Panc1 (cell line): ENCODE results near the gene WDR77. TPM values are rescaled to one million over a fixed set of nuclear protein-coding genes. Genes with fewer than 3 reads are reported as not detected.

Experiments
- ATAC-seq: fragments of 200-7000 bp; cut with Tn5 transposase; 2 replicates; pipeline ENCODE4 v1.9.1; 2020; ENCODE audit warnings: mild to moderate bottlenecking, moderate library complexity
- BruUV-seq: library from RNA; stranded (reverse); fragments of 400-500 nt; replicated peaks from 2 replicates; lab custom pipeline; 2021; lab: Mats Ljungman, UMichigan
- CTCF ChIA-PET: fragments of 300-600 bp; sonication (Branson Sonifier 250); formaldehyde crosslinking; loops from one replicate; lab custom pipeline; 2022; ENCODE audit warnings: antibody characterized with exemption; lab: Charles Lee
- POLR2A ChIA-PET: fragments of 300-600 bp; sonication (Branson Sonifier 250); formaldehyde crosslinking; loops from one replicate; lab custom pipeline; 2022; ENCODE audit warnings: antibody characterized with exemption; lab: Charles Lee
- DNase-seq: peaks from one replicate; pipeline ENCODE4 v3.0.0-alpha.2; 2010; ENCODE audit warnings: low read depth, low spot score
- H3K27ac ChIP-seq: 2 replicates; pipeline ENCODE4 v1.5.1; 2011; ENCODE audit warnings: mild to moderate bottlenecking, low read length, inconsistent platforms
- H3K27me3 ChIP-seq: fragments of 200-500 bp; sonication (Bioruptor generic); 2 replicates; pipeline ENCODE4 v1.6.0; 2014; ENCODE audit warnings: low read length, inconsistent platforms; ENCODE audit not compliant: control insufficient read depth, insufficient read depth
- H3K36me3 ChIP-seq: fragments of 200-500 bp; sonication (Bioruptor generic); 2 replicates; pipeline ENCODE4 v1.5.1; 2014; ENCODE audit warnings: inconsistent platforms, mild to moderate bottlenecking, low read length, moderate library complexity; ENCODE audit not compliant: control insufficient read depth, insufficient read depth
- H3K4me1 ChIP-seq: 2 replicates; pipeline ENCODE4 v1.5.1; 2011; ENCODE audit warnings: inconsistent platforms, mild to moderate bottlenecking, low read length, moderate library complexity; ENCODE audit not compliant: control insufficient read depth, insufficient read depth
- H3K4me3 ChIP-seq, 2 experiments: 2 replicates each; pipeline ENCODE4 v1.5.1; 2011 to 2012; ENCODE audit warnings: low read depth in 2 of 2, low read length in 2 of 2, mild to moderate bottlenecking in 2 of 2, inconsistent platforms in 1 of 2, moderate library complexity in 1 of 2
- H3K9me3 ChIP-seq: fragments of 200-500 bp; sonication (Bioruptor generic); 2 replicates; pipeline ENCODE4 v1.5.1; 2014; ENCODE audit warnings: low read depth, mild to moderate bottlenecking, inconsistent platforms, low read length, moderate library complexity; ENCODE audit not compliant: control insufficient read depth, insufficient read depth
- CTCF ChIP-seq: fragments of 450-650 bp; IDR thresholded peaks from 2 replicates; pipeline ENCODE4 v1.5.1; 2017; ENCODE audit warnings: mild to moderate bottlenecking
- POLR2AphosphoS5 ChIP-seq: IDR thresholded peaks from 2 replicates; pipeline ENCODE4 v1.6.1; 2012; ENCODE audit warnings: mild to moderate bottlenecking, low read depth, low read length, moderate library complexity
- REST ChIP-seq, 2 experiments: IDR thresholded peaks; 2 replicates each; pipeline ENCODE4 v1.6.1; 2011 to 2012; ENCODE audit warnings: low read depth in 2 of 2, control low read depth in 1 of 2, low read length in 1 of 2, mild to moderate bottlenecking in 1 of 2, moderate library complexity in 1 of 2; ENCODE audit not compliant: insufficient read depth in 1 of 2
- SIN3A ChIP-seq: IDR thresholded peaks from 2 replicates; pipeline ENCODE4 v1.6.1; 2012; ENCODE audit warnings: low read depth, mild to moderate bottlenecking, low read length, moderate library complexity, borderline replicate concordance; ENCODE audit not compliant: insufficient read depth
- TCF7L2 ChIP-seq: IDR thresholded peaks from 2 replicates; pipeline ENCODE4 v1.6.1; 2011; ENCODE audit warnings: mild to moderate bottlenecking, low read depth, low read length, inconsistent platforms
- in situ Hi-C: cut with HindIII; loops from 2 replicates; pipeline ENCODE4 v1.10.0; 2016; ENCODE audit warnings: low sequenced_read_pairs, low pct_unique_long_range_greater_than_20kb
- intact Hi-C: fragments of 100-400 bp; cut with micrococcal nuclease; formaldehyde crosslinking; loops from one replicate; pipeline ENCODE4 v1.10.0; 2022; ENCODE audit not compliant: unreplicated experiment
- total RNA-seq: library from RNA; stranded (reverse); gene quantifications from one replicate; pipeline ENCODE4 v1.2.1, GENCODE V29; 2021; ENCODE audit not compliant: unreplicated experiment

WDR77 gene
- total RNA-seq, 1 experiment from 2014 or later, result 49.9 TPM

- H3K36me3 ChIP-seq, result no peaks in the 10 kb centered on the region
Observed at GRCh38 chr1:111469539-111469938, 20.5 kb upstream of the WDR77 start.

GRCh38 chr1:111468717-111469100, 19.7 kb upstream of the WDR77 start:
- DNase-seq (no peak), ATAC-seq (no peak)
- Histone ChIP-seq H3K27ac (no peak overlapping the region), H3K36me3 (no peaks in the 10 kb centered on the region), H3K4me1 (no peaks in the 10 kb centered on the region), H3K4me3 (no peak overlapping the region), H3K9me3 (no peaks in the 10 kb centered on the region), H3K27me3 (no peaks in the 10 kb centered on the region)
- no peak for TF ChIP-seq POLR2AphosphoS5
- no peak for TF ChIP-seq CTCF
- TF ChIP-seq TCF7L2, result no peak
- no peak for TF ChIP-seq SIN3A
- no peak for TF ChIP-seq REST (IDR thresholded peaks at IDR 0.05; ENCODE audit: insufficient read depth in 1 of 2, low read depth in 2 of 2, low read length in 1 of 2)
- in situ Hi-C loops (no loop called here), intact Hi-C loops (no loop called here)
- ChIA-PET CTCF (no interaction called here), POLR2A (no interaction called here)
- BruUV-seq, result no TSS peak

More at GRCh38 chr1:111469539-111469938, 20.5 kb upstream of the WDR77 start:
- POLR2A ChIA-PET, result no interaction called here
- BruUV-seq, result no TSS peak
- no peak for DNase-seq
- intact Hi-C loops (no loop called here), in situ Hi-C loops (no loop called here)
- Histone ChIP-seq H3K4me1 (no peaks in the 10 kb centered on the region), H3K4me3 (no peak overlapping the region), H3K27me3 (no peaks in the 10 kb centered on the region), H3K9me3 (no peaks in the 10 kb centered on the region), H3K27ac (no peak overlapping the region)
- ATAC-seq, result no peak
- no peak for TF ChIP-seq CTCF
- no peak for TF ChIP-seq POLR2AphosphoS5
- TF ChIP-seq REST (IDR thresholded peaks at IDR 0.05; ENCODE audit: insufficient read depth in 1 of 2, low read depth in 2 of 2, low read length in 1 of 2), result no peak
- TF ChIP-seq SIN3A, result no peak
- TF ChIP-seq TCF7L2, result no peak
- CTCF ChIA-PET, result interaction anchor here (0.6 kb wide), 1 partner anchor 12 kb away, joined by 3 read pairs; no protein-coding TSS in a partner anchor
